Astrocyte (in vitro differentiated cells and primary cell): ENCODE results near the gene ZBTB17. TPM values are rescaled to one million over a fixed set of nuclear protein-coding genes. Genes with fewer than 3 reads are reported as not detected.

Experiments used
- DNase-seq: peaks from one replicate; pipeline ENCODE4 v3.0.0-alpha.2; 2010; ENCODE audit warnings: low read depth
- FAIRE-seq: peaks from 2 replicates; lab custom pipeline; 2011; peaks lifted over from hg19 to GRCh38; lab: Jason Lieb, UNC
- H2AFZ ChIP-seq: 2 replicates; pipeline ENCODE4 v1.6.0; 2012; ENCODE audit warnings: low read depth, low read length, inconsistent platforms
- H3K27ac ChIP-seq: 2 replicates; pipeline ENCODE4 v1.5.1; 2011; ENCODE audit warnings: low read depth, low read length, inconsistent platforms
- H3K27me3 ChIP-seq: 2 replicates; pipeline ENCODE4 v1.6.0; 2011; ENCODE audit warnings: low read length, inconsistent platforms; ENCODE audit not compliant: insufficient read depth
- H3K36me3 ChIP-seq: 2 replicates; pipeline ENCODE4 v1.5.1; 2011; ENCODE audit warnings: low read length, inconsistent platforms; ENCODE audit not compliant: insufficient read depth
- H3K4me1 ChIP-seq: 2 replicates; pipeline ENCODE4 v1.5.1; 2011; ENCODE audit warnings: low read length, inconsistent platforms; ENCODE audit not compliant: insufficient read depth
- H3K4me2 ChIP-seq: 2 replicates; pipeline ENCODE4 v1.6.0; 2012; ENCODE audit warnings: low read length, inconsistent platforms
- H3K4me3 ChIP-seq: 2 replicates; pipeline ENCODE4 v1.5.1; 2011; ENCODE audit warnings: low read depth, mild to moderate bottlenecking, low read length, inconsistent platforms; ENCODE audit not compliant: insufficient read depth
- H3K79me2 ChIP-seq: 2 replicates; pipeline ENCODE4 v1.6.0; 2012; ENCODE audit warnings: mild to moderate bottlenecking, low read length, inconsistent platforms; ENCODE audit not compliant: insufficient read depth
- H3K9ac ChIP-seq: 2 replicates; pipeline ENCODE4 v1.6.0; 2012; ENCODE audit warnings: mild to moderate bottlenecking, low read length, inconsistent platforms
- H3K9me3 ChIP-seq: 2 replicates; pipeline ENCODE4 v1.5.1; 2012; ENCODE audit warnings: low read depth, mild to moderate bottlenecking, low read length, inconsistent platforms; ENCODE audit not compliant: insufficient read depth
- H4K20me1 ChIP-seq: 2 replicates; pipeline ENCODE4 v1.6.0; 2012; ENCODE audit warnings: low read length, inconsistent platforms; ENCODE audit not compliant: insufficient read depth
- H3K27ac Mint-ChIP-seq: one replicate; pipeline ENCODE4 v1.8.0; 2021; ENCODE audit warnings: mild to moderate bottlenecking, mixed read lengths; ENCODE audit not compliant: unreplicated experiment
- H3K27me3 Mint-ChIP-seq: one replicate; pipeline ENCODE4 v1.8.0; 2021; ENCODE audit warnings: low read depth, mixed read lengths; ENCODE audit not compliant: unreplicated experiment
- H3K36me3 Mint-ChIP-seq: one replicate; pipeline ENCODE4 v1.8.0; 2021; ENCODE audit warnings: low read depth, mixed read lengths; ENCODE audit not compliant: unreplicated experiment
- H3K4me1 Mint-ChIP-seq: one replicate; pipeline ENCODE4 v1.8.0; 2021; ENCODE audit warnings: low read depth, mixed read lengths; ENCODE audit not compliant: unreplicated experiment
- H3K4me3 Mint-ChIP-seq: one replicate; pipeline ENCODE4 v1.8.0; 2021; ENCODE audit warnings: mild to moderate bottlenecking, moderate library complexity, mixed read lengths; ENCODE audit not compliant: unreplicated experiment
- H3K9me3 Mint-ChIP-seq: one replicate; pipeline ENCODE4 v1.8.0; 2021; ENCODE audit warnings: mild to moderate bottlenecking, mixed read lengths; ENCODE audit not compliant: unreplicated experiment
- CTCF ChIP-seq: IDR thresholded peaks from 2 replicates; pipeline ENCODE4 v1.5.1; 2011; ENCODE audit warnings: low read depth, mild to moderate bottlenecking, inconsistent platforms, low read length, moderate library complexity; ENCODE audit not compliant: insufficient read depth
- EZH2 ChIP-seq: IDR thresholded peaks from 2 replicates; pipeline ENCODE4 v1.6.1; 2012; ENCODE audit warnings: mild to moderate bottlenecking, low read length, inconsistent platforms; ENCODE audit not compliant: insufficient read depth
- total RNA-seq: library from RNA; stranded (reverse); gene quantifications from 2 replicates; pipeline ENCODE4 v1.2.1, GENCODE V29; 2021

Gene ZBTB17
- total RNA-seq, 1 donor from 2014 or later: 28.1 TPM

- peaks cover 56% of the 10 kb centered on the region for H4K20me1 ChIP-seq
- Mint-ChIP-seq H3K36me3 (peaks cover 15% of the 10 kb centered on the region), H3K4me1 (peaks cover 11% of the 10 kb centered on the region), H3K27me3 (no peaks in the 10 kb centered on the region), H3K27ac (peak overlapping the region; percentile 7), H3K4me3 (no peak overlapping the region), H3K9me3 (no peaks in the 10 kb centered on the region)
- no peak overlapping the region for H3K4me2 ChIP-seq
- H3K79me2 ChIP-seq: peaks cover 48% of the 10 kb centered on the region
- H3K9ac ChIP-seq: no peak overlapping the region
- no peaks in the 10 kb centered on the region for H3K9me3 ChIP-seq
- H3K4me3 ChIP-seq: no peak overlapping the region
- TF ChIP-seq EZH2 (no peak), CTCF (no peak)
- FAIRE-seq (no peak), DNase-seq (no peak)
- H2AFZ ChIP-seq: no peak overlapping the region
- H3K27ac ChIP-seq: no peak overlapping the region
- peaks cover 21% of the 10 kb centered on the region for H3K4me1 ChIP-seq
- peaks cover 26% of the 10 kb centered on the region for H3K36me3 ChIP-seq
- no peaks in the 10 kb centered on the region for H3K27me3 ChIP-seq
Measured at GRCh38 chr1:15943992-15944307, 32.0 kb downstream of the ZBTB17 start.

GRCh38 chr1:15943328-15943991 is 32.4 kb downstream of the ZBTB17 start:
- Histone ChIP-seq H3K27me3 (no peaks in the 10 kb centered on the region), H4K20me1 (peaks cover 56% of the 10 kb centered on the region), H2AFZ (no peak overlapping the region), H3K9me3 (no peaks in the 10 kb centered on the region), H3K4me1 (peaks cover 17% of the 10 kb centered on the region), H3K9ac (no peak overlapping the region), H3K27ac (no peak overlapping the region), H3K4me2 (no peak overlapping the region), H3K4me3 (no peak overlapping the region), H3K79me2 (peaks cover 45% of the 10 kb centered on the region), H3K36me3 (peaks cover 28% of the 10 kb centered on the region)
- H3K9me3 Mint-ChIP-seq: no peaks in the 10 kb centered on the region
- TF ChIP-seq EZH2 (no peak), CTCF (no peak)
- H3K27me3 Mint-ChIP-seq: no peaks in the 10 kb centered on the region
- H3K27ac Mint-ChIP-seq: no peak overlapping the region
- FAIRE-seq (no peak), DNase-seq (no peak)
- peaks cover 7% of the 10 kb centered on the region for H3K4me1 Mint-ChIP-seq
- H3K4me3 Mint-ChIP-seq: no peak overlapping the region
- H3K36me3 Mint-ChIP-seq: peaks cover 13% of the 10 kb centered on the region

- no peak overlapping the region for H2AFZ ChIP-seq
- H3K9ac ChIP-seq: no peak overlapping the region
- FAIRE-seq (no peak), DNase-seq (no peak)
- Mint-ChIP-seq H3K27ac (no peak overlapping the region), H3K36me3 (peaks cover 16% of the 10 kb centered on the region), H3K9me3 (no peaks in the 10 kb centered on the region), H3K4me1 (peaks cover 5% of the 10 kb centered on the region), H3K4me3 (no peak overlapping the region), H3K27me3 (no peaks in the 10 kb centered on the region)
- H3K4me2 ChIP-seq: no peak overlapping the region
- no peak overlapping the region for H3K27ac ChIP-seq
- no peak overlapping the region for H3K4me3 ChIP-seq
- H3K9me3 ChIP-seq: no peaks in the 10 kb centered on the region
- H3K4me1 ChIP-seq: peaks cover 12% of the 10 kb centered on the region
- no peak for TF ChIP-seq EZH2
- no peak for TF ChIP-seq CTCF
- peaks cover 50% of the 10 kb centered on the region for H4K20me1 ChIP-seq
- peaks cover 38% of the 10 kb centered on the region for H3K79me2 ChIP-seq
- no peaks in the 10 kb centered on the region for H3K27me3 ChIP-seq
- peaks cover 30% of the 10 kb centered on the region for H3K36me3 ChIP-seq
Measured at GRCh38 chr1:15942661-15943327, 33.1 kb downstream of the ZBTB17 start.
